SK-N-SH treated with all-trans-retinoic acid at 6 μM for 48 hours (cell line): ENCODE measurements around the gene INCENP.

Experiments used
- ATAC-seq: fragments of 200-7000 bp; cut with Tn5 transposase; 3 replicates; pipeline ENCODE4 v1.9.1; 2020; ENCODE audit warnings: mild to moderate bottlenecking, moderate library complexity
- ARNTL ChIP-seq: fragments of 450-650 bp; formaldehyde crosslinking; IDR thresholded peaks from 2 replicates; pipeline ENCODE4 v1.5.0; 2020; ENCODE audit warnings: low read depth, mild to moderate bottlenecking, moderate library complexity, borderline replicate concordance
- BACH2 ChIP-seq: fragments of 250-450 bp; sonication (Bioruptor Pico); IDR thresholded peaks from 2 replicates; pipeline ENCODE4 v1.9.0; 2021; ENCODE audit warnings: mild to moderate bottlenecking, borderline replicate concordance
- CSDC2 ChIP-seq: fragments of 250-450 bp; sonication (Bioruptor Pico); IDR thresholded peaks from 2 replicates; pipeline ENCODE4 v1.5.0; 2020; ENCODE audit warnings: mild to moderate bottlenecking, moderate library complexity
- ESRRG ChIP-seq: fragments of 250-450 bp; sonication (Bioruptor Pico); IDR thresholded peaks from 2 replicates; pipeline ENCODE4 v1.6.1; 2021; ENCODE audit warnings: mild to moderate bottlenecking
- GLIS3 ChIP-seq: fragments of 250-450 bp; sonication (Bioruptor Pico); IDR thresholded peaks from 2 replicates; pipeline ENCODE4 v1.5.0; 2020; ENCODE audit warnings: mild to moderate bottlenecking, moderate library complexity
- ISL1 ChIP-seq: fragments of 250-450 bp; sonication (Bioruptor Pico); IDR thresholded peaks from 2 replicates; pipeline ENCODE4 v2.1.2; 2022; ENCODE audit warnings: mild to moderate bottlenecking, moderate library complexity
- OSR1 ChIP-seq: fragments of 250-450 bp; sonication (Bioruptor Pico); IDR thresholded peaks from 2 replicates; pipeline ENCODE4 v1.8.0; 2022; ENCODE audit warnings: moderate library complexity, mild to moderate bottlenecking, inconsistent platforms
- PATZ1 ChIP-seq: fragments of 250-450 bp; sonication (Bioruptor Pico); IDR thresholded peaks from 2 replicates; pipeline ENCODE4 v1.8.0; 2020; ENCODE audit warnings: mild to moderate bottlenecking, moderate library complexity, borderline replicate concordance
- POU6F1 ChIP-seq: fragments of 250-450 bp; sonication (Bioruptor Pico); IDR thresholded peaks from 2 replicates; pipeline ENCODE4 v1.8.0; 2021; ENCODE audit warnings: low read depth, mild to moderate bottlenecking, moderate library complexity, borderline replicate concordance
- PPARA ChIP-seq: fragments of 250-450 bp; sonication (Bioruptor Pico); IDR thresholded peaks from 2 replicates; pipeline ENCODE4 v1.5.0; 2020; ENCODE audit warnings: mild to moderate bottlenecking, borderline replicate concordance
- RARB ChIP-seq: fragments of 250-450 bp; sonication (Bioruptor Pico); IDR thresholded peaks from 2 replicates; pipeline ENCODE4 v1.8.0; 2021; ENCODE audit warnings: mild to moderate bottlenecking, moderate library complexity
- SNAI2 ChIP-seq: fragments of 250-450 bp; sonication (Bioruptor Pico); IDR thresholded peaks from 2 replicates; pipeline ENCODE4 v1.5.0; 2020; ENCODE audit warnings: mild to moderate bottlenecking, moderate library complexity
- TCF4 ChIP-seq: fragments of 250-450 bp; sonication (Bioruptor Pico); IDR thresholded peaks from 2 replicates; pipeline ENCODE4 v1.8.0; 2021; ENCODE audit warnings: mild to moderate bottlenecking, moderate library complexity, borderline replicate concordance
- ZC3H10 ChIP-seq: fragments of 250-450 bp; sonication (Bioruptor Pico); IDR thresholded peaks from 2 replicates; pipeline ENCODE4 v1.5.1; 2021; ENCODE audit warnings: mild to moderate bottlenecking, moderate library complexity
- ZFP3 ChIP-seq: fragments of 250-450 bp; sonication (Bioruptor Pico); IDR thresholded peaks from 2 replicates; pipeline ENCODE4 v1.5.0; 2020; ENCODE audit warnings: mild to moderate bottlenecking, moderate library complexity
- ZNF565 ChIP-seq: fragments of 450-650 bp; formaldehyde crosslinking; conservative IDR thresholded peaks from 2 replicates; pipeline ENCODE4 v1.5.0; 2020; ENCODE audit warnings: low read depth, mild to moderate bottlenecking, moderate library complexity
- ZNF70 ChIP-seq: fragments of 450-650 bp; formaldehyde crosslinking; IDR thresholded peaks from 2 replicates; pipeline ENCODE4 v1.5.0; 2020; ENCODE audit warnings: mild to moderate bottlenecking, moderate library complexity
- ZNF8 ChIP-seq: fragments of 450-650 bp; formaldehyde crosslinking; IDR thresholded peaks from 2 replicates; pipeline ENCODE4 v1.5.0; 2020; ENCODE audit warnings: mild to moderate bottlenecking, moderate library complexity
- TF ChIP-seq, protein P1 (sequence below): fragments of 250-450 bp; sonication (Bioruptor Pico); IDR thresholded peaks from 2 replicates; pipeline ENCODE4 v1.5.0; 2020; ENCODE audit warnings: mild to moderate bottlenecking, moderate library complexity
- TF ChIP-seq, protein P2 (sequence below): fragments of 250-450 bp; sonication (Bioruptor Pico); IDR thresholded peaks from 2 replicates; pipeline ENCODE4 v1.5.1; 2020; ENCODE audit warnings: low read depth, mild to moderate bottlenecking, moderate library complexity

INCENP gene

DNA sequence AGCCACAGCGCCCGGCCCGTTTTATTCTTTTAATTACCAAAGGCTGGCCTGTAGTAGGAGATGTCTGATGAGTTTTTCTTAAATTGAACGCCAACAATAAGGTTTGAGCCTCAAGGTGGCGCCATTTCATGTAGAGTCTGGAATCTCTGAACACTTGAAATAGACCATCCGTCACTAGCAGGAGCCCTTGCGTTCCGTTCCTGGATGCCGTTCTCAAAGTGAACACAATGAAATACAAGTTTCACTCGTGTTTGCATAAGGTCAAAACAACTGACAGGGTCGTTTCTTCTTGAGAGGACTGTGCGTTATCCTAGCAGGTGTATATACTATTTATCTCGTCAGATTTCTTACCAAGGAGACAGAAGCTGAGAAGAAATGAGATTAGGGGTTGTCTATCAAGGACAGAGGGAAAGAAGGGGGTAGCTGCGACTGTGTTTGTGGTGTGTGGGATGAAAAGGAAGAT, 47.5 kb downstream of the INCENP start:
- peak; percentile 92 for ATAC-seq
- TF ChIP-seq ZC3H10 (CRISPR knock-in tag) (no peak), POU6F1 (CRISPR knock-in tag) (no peak), ISL1 (no peak), TCF4 (CRISPR knock-in tag) (no peak), RARB (no peak), GLIS3 (CRISPR knock-in tag) (no peak), ZFP3 (CRISPR knock-in tag) (no peak), ZNF565 (CRISPR knock-in tag) (no peak), BACH2 (CRISPR knock-in tag) (no peak), ZNF8 (CRISPR knock-in tag) (no peak), SNAI2 (no peak), CSDC2 (CRISPR knock-in tag) (no peak), ESRRG (CRISPR knock-in tag) (no peak), ZNF70 (CRISPR knock-in tag) (no peak), PATZ1 (CRISPR knock-in tag) (no peak)
- TF ChIP-seq, protein P1, sequence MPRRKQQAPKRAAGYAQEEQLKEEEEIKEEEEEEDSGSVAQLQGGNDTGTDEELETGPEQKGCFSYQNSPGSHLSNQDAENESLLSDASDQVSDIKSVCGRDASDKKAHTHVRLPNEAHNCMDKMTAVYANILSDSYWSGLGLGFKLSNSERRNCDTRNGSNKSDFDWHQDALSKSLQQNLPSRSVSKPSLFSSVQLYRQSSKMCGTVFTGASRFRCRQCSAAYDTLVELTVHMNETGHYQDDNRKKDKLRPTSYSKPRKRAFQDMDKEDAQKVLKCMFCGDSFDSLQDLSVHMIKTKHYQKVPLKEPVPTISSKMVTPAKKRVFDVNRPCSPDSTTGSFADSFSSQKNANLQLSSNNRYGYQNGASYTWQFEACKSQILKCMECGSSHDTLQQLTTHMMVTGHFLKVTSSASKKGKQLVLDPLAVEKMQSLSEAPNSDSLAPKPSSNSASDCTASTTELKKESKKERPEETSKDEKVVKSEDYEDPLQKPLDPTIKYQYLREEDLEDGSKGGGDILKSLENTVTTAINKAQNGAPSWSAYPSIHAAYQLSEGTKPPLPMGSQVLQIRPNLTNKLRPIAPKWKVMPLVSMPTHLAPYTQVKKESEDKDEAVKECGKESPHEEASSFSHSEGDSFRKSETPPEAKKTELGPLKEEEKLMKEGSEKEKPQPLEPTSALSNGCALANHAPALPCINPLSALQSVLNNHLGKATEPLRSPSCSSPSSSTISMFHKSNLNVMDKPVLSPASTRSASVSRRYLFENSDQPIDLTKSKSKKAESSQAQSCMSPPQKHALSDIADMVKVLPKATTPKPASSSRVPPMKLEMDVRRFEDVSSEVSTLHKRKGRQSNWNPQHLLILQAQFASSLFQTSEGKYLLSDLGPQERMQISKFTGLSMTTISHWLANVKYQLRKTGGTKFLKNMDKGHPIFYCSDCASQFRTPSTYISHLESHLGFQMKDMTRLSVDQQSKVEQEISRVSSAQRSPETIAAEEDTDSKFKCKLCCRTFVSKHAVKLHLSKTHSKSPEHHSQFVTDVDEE (CRISPR knock-in tag): no peak
- TF ChIP-seq, protein P2, sequence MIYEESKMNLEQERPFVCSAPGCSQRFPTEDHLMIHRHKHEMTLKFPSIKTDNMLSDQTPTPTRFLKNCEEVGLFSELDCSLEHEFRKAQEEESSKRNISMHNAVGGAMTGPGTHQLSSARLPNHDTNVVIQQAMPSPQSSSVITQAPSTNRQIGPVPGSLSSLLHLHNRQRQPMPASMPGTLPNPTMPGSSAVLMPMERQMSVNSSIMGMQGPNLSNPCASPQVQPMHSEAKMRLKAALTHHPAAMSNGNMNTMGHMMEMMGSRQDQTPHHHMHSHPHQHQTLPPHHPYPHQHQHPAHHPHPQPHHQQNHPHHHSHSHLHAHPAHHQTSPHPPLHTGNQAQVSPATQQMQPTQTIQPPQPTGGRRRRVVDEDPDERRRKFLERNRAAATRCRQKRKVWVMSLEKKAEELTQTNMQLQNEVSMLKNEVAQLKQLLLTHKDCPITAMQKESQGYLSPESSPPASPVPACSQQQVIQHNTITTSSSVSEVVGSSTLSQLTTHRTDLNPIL (CRISPR knock-in tag): no peak

DNA sequence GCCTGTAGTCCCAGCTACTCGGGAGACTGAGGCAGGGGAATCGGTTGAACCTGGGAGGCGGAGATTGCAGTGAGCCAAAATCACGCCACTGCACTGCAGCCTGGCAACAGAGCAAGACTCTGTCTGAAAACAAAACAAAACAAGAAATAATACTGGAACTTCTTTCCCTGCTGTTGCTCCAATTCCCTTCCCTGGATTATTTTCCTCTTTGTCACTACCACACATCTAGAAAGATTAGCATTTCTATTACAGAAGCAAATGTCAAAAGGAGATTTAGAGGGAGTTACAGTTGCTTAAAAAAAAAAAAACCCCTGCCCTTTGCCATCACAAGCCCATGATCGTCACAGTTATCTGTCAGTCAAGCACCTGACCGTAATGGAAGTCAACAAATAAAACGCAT, 48.5 kb downstream of the INCENP start:
- TF ChIP-seq OSR1 (no peak), GLIS3 (CRISPR knock-in tag) (no peak), TCF4 (CRISPR knock-in tag) (no peak), ARNTL (CRISPR knock-in tag) (no peak), CSDC2 (CRISPR knock-in tag) (no peak), PATZ1 (CRISPR knock-in tag) (no peak), SNAI2 (no peak), ZFP3 (CRISPR knock-in tag) (no peak), ZC3H10 (CRISPR knock-in tag) (no peak), ESRRG (CRISPR knock-in tag) (no peak), ZNF70 (CRISPR knock-in tag) (no peak), PPARA (CRISPR knock-in tag) (no peak), POU6F1 (CRISPR knock-in tag) (no peak)
- no peak for ATAC-seq
